Stimulated activated CD4-positive, alpha-beta T cell treated with anti-CD3 and anti-CD28 coated beads, Interleukin-1b, Interleukin-23, amount 100 ng/mL, for 48 hours (primary cell): ENCODE data around the gene ST14.
"Not testable (repeated sequence)": the region's sequence is repeated elsewhere in the genome, so short reads cannot be mapped to it uniquely, and the experiment has no call there.

ENCODE experiments used
- DNase-seq: peaks from one replicate; pipeline ENCODE4 v3.0.0-alpha.2; 2020

The ST14 gene

DNA sequence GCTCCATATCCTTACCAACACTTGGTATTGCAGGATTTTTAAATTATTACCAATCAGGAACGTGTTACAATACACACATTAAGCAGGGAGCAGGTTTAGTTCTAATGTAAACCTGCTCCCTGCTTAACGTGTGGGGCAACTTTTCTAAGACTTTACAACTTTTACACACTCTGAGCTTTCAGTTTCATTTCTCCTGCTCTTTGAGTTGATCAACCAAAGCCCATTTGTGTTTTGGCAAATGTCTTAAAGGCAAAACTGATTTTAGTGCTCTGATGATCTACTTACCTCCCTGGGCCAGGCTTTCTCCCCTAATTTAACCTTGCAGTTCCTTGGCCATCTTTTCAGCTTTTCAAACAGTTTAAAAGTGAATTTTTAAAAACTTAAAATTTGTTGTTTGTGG, 84.2 kb downstream of the ST14 start:
- DNase-seq, result no peak

DNA sequence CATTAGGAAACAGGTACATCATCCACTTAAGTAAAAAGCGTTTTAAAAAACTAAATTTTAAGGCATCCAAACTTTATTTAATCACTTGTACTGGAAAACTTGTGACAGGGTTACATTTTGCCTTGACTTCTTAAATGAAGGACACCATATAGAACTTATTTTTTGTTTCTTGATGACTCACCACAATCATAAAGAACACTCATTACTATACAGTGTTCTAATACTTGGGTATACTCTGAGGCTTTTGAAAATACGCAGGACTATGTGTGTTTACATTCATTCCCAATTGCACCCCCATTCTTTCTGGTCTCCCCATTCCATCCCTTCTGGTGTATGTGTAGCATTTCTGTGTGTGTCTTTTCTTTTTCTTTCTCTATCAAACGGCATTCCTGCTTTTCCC, 85.3 kb downstream of the ST14 start:
- DNase-seq, result no peak

DNA sequence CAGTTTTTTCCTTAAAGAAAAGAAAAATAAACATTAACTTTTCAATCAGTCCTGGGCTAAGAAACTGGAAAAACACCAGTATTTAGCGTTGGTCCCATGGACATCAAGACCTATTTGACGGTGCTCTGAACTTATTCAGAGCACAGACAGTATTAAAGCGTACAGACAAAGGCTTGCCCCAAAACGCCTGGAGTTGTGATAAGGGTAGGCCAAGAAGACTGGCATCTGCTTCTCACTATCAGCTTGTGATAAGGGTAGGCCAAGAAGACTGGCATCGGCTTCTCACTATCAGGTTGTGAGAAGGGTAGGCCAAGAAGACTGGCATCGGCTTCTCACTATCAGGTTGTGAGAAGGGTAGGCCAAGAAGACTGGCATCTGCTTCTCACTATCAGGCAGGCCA, 85.8 kb downstream of the ST14 start:
- not testable (repeated sequence) for DNase-seq

DNA sequence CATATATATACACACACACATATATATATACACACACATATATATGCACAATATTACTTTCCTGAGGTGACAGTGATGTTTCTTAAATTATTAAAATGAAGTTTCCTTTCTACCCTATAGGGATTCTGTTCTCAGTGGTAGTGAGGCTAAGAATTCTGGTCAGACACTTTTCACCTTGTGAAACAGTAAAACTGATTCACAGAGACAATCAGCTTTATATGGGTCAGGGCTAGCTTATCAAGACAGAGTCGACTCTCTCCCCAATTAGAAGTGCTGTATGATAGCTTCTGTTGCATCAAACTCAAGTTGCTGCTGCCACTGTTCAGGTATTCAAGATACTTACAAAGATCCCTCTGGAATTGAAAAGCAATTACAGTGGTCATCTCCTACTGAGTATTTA, 86.7 kb downstream of the ST14 start:
- no peak for DNase-seq

DNA sequence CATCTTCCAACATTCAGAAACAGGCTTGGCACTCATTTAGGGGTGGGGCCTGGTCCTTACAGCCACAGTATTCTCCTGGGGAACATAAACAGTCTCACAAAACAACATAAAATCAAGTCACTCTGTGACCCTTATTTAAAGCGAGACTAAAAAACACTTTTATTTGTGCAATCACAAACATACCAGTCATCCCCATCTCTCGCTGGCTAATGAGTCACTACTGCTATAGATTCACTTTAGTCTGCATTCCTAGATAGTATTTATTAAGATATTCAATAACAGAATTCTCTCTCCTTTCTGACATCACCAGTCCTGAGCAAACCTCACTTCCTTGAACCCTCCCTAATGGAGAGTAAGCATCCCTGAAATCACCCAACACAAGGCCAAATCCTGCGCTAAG, 87.2 kb downstream of the ST14 start:
- DNase-seq, result no peak

DNA sequence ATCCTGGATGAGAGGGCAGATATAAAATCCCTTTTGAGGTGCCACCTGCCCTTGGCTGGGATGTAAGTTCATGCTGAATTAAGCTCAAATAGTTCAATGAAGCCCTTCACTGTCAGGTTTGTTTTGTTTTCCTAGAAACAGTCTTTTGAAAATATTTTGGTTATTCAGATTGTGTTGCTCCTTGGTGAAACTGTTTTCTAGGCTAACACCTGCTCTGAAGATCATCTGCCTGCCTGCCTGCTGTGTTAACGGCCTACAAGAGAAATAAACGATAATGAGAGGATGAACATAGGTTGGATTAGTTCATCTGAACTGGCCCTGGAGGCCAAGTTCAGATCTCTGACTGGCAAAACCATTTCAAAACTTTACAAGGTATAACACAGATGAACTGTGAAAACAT, 87.7 kb downstream of the ST14 start:
- no peak for DNase-seq

DNA sequence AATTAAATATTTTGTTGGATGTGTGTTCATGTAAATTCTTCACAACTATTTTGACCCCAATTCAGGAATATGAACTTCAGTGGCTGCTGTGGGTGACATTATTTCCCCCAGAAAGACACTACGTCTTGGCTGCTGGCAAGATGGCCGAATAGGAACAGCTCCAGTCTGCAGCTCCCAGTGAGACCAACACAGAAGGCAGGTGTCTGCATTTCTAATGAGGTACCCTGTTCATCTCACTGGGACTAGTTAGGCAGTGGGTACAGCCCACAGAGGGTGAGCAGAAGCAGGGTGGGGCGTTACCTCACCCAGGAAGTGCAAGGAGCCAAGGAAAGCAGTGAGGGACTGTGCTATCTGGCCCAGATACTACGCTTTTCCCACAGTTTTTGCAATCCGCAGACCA, 89.8 kb downstream of the ST14 start:
- DNase-seq, result no peak

DNA sequence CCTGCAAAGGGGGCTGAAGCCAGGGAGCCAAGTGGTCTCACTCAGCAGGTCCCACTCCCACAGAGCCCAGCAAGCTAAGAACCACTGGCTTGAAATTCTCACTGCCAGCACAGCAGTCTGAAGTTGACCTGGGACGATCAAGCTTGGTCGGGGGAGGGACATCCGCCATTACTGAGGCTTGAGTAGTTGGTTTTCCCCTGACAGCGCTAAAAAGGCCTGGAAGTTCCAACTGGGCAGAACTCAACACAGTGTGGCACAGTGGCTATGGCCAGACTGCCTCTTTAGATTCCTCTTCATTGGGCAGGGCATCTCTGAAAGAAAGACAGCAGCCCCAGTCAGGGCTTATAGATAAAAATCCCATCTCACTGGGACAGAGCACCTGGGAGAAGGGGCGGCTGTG, 90.3 kb downstream of the ST14 start:
- not testable (repeated sequence) for DNase-seq

DNA sequence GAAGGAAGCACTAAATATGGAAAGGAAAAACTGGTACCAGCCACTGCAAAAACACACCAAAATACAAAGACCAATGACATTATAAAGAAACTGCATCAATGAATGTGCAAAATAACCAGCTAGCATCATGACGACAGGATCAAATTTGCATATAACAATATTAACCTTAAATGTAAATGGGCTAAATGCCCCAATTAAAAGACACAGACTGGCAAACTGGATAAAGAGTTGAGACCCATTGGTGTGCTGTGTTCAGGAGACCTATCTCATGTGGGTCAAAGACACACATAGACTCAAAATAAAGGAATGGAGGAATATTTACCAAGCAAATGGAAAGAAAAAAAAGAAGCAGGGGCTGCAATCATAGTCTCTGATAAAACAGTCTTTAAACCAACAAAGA, 92.2 kb downstream of the ST14 start:
- DNase-seq, result not testable (repeated sequence)
